ENCODE measurements around the gene METTL9.
"Not testable (repeated sequence)": the region's sequence is repeated elsewhere in the genome, so short reads cannot be mapped to it uniquely, and the experiment has no call there.

DNA sequence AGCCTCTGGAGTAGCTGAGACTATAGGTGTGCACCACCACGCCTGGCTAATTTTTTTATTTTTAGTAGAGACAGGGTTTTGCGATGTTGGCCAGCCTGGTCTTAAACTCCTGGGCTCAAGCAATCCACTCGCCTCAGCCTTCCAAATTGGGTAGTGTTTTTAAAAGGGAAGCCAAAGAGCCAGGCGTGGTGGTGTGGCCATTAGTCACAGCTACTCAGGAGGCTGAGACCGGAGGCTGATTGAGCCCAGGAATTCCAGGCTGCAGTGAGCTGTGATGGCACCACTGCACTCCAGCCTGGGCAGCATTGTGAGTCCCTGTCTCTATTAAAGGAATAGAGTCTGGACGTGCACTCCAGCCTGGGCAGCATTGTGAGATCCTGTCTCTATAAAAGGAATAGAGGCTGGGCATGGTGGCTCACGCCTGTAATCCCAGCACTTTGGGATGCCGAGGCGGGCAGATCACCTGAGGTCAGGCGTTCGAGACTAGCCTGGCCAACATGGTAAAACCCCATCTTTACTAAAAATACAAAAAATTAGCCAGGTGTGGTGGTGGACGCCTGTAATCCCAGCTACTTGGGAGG is 50.5 kb downstream of the METTL9 start:
- TF ChIP-seq, protein P1, sequence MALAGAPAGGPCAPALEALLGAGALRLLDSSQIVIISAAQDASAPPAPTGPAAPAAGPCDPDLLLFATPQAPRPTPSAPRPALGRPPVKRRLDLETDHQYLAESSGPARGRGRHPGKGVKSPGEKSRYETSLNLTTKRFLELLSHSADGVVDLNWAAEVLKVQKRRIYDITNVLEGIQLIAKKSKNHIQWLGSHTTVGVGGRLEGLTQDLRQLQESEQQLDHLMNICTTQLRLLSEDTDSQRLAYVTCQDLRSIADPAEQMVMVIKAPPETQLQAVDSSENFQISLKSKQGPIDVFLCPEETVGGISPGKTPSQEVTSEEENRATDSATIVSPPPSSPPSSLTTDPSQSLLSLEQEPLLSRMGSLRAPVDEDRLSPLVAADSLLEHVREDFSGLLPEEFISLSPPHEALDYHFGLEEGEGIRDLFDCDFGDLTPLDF (CRISPR knock-in tag; IDR thresholded peaks at IDR 0.05): not testable (repeated sequence)
- TF ChIP-seq, protein P2, sequence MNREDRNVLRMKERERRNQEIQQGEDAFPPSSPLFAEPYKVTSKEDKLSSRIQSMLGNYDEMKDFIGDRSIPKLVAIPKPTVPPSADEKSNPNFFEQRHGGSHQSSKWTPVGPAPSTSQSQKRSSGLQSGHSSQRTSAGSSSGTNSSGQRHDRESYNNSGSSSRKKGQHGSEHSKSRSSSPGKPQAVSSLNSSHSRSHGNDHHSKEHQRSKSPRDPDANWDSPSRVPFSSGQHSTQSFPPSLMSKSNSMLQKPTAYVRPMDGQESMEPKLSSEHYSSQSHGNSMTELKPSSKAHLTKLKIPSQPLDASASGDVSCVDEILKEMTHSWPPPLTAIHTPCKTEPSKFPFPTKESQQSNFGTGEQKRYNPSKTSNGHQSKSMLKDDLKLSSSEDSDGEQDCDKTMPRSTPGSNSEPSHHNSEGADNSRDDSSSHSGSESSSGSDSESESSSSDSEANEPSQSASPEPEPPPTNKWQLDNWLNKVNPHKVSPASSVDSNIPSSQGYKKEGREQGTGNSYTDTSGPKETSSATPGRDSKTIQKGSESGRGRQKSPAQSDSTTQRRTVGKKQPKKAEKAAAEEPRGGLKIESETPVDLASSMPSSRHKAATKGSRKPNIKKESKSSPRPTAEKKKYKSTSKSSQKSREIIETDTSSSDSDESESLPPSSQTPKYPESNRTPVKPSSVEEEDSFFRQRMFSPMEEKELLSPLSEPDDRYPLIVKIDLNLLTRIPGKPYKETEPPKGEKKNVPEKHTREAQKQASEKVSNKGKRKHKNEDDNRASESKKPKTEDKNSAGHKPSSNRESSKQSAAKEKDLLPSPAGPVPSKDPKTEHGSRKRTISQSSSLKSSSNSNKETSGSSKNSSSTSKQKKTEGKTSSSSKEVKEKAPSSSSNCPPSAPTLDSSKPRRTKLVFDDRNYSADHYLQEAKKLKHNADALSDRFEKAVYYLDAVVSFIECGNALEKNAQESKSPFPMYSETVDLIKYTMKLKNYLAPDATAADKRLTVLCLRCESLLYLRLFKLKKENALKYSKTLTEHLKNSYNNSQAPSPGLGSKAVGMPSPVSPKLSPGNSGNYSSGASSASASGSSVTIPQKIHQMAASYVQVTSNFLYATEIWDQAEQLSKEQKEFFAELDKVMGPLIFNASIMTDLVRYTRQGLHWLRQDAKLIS (CRISPR knock-in tag; IDR thresholded peaks at IDR 0.05): not testable (repeated sequence)
- TF ChIP-seq, protein P3, sequence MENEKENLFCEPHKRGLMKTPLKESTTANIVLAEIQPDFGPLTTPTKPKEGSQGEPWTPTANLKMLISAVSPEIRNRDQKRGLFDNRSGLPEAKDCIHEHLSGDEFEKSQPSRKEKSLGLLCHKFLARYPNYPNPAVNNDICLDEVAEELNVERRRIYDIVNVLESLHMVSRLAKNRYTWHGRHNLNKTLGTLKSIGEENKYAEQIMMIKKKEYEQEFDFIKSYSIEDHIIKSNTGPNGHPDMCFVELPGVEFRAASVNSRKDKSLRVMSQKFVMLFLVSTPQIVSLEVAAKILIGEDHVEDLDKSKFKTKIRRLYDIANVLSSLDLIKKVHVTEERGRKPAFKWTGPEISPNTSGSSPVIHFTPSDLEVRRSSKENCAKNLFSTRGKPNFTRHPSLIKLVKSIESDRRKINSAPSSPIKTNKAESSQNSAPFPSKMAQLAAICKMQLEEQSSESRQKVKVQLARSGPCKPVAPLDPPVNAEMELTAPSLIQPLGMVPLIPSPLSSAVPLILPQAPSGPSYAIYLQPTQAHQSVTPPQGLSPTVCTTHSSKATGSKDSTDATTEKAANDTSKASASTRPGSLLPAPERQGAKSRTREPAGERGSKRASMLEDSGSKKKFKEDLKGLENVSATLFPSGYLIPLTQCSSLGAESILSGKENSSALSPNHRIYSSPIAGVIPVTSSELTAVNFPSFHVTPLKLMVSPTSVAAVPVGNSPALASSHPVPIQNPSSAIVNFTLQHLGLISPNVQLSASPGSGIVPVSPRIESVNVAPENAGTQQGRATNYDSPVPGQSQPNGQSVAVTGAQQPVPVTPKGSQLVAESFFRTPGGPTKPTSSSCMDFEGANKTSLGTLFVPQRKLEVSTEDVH (IDR thresholded peaks at IDR 0.05; ENCODE audit: low read depth, partially characterized antibody): not testable (repeated sequence)
- TF ChIP-seq, protein P4, sequence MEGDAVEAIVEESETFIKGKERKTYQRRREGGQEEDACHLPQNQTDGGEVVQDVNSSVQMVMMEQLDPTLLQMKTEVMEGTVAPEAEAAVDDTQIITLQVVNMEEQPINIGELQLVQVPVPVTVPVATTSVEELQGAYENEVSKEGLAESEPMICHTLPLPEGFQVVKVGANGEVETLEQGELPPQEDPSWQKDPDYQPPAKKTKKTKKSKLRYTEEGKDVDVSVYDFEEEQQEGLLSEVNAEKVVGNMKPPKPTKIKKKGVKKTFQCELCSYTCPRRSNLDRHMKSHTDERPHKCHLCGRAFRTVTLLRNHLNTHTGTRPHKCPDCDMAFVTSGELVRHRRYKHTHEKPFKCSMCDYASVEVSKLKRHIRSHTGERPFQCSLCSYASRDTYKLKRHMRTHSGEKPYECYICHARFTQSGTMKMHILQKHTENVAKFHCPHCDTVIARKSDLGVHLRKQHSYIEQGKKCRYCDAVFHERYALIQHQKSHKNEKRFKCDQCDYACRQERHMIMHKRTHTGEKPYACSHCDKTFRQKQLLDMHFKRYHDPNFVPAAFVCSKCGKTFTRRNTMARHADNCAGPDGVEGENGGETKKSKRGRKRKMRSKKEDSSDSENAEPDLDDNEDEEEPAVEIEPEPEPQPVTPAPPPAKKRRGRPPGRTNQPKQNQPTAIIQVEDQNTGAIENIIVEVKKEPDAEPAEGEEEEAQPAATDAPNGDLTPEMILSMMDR (IDR thresholded peaks at IDR 0.05 in 2 of 3, conservative IDR thresholded peaks at IDR 0.05 in 1 of 3; ENCODE audit: insufficient read depth in 2 of 3, low read depth in 1 of 3, low read length in 3 of 3): not testable (repeated sequence)
- TF ChIP-seq, protein P5, sequence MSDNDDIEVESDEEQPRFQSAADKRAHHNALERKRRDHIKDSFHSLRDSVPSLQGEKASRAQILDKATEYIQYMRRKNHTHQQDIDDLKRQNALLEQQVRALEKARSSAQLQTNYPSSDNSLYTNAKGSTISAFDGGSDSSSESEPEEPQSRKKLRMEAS (CRISPR knock-in tag; IDR thresholded peaks at IDR 0.05): not testable (repeated sequence)
- TF ChIP-seq POLR3A (IDR thresholded peaks at IDR 0.05; ENCODE audit: borderline replicate concordance, extremely low read depth, insufficient read depth, insufficient read length); U2AF2 (optimal IDR thresholded peaks at IDR 0.05; ENCODE audit: low read depth, low read length); ZNF384 (IDR thresholded peaks at IDR 0.05; ENCODE audit: low read depth, low read length); CHD4 (IDR thresholded peaks at IDR 0.05; ENCODE audit: insufficient read depth, insufficient replicate concordance, low read depth, low read length, poor library complexity, severe bottlenecking): not testable (repeated sequence)
- TF ChIP-seq, protein P6, sequence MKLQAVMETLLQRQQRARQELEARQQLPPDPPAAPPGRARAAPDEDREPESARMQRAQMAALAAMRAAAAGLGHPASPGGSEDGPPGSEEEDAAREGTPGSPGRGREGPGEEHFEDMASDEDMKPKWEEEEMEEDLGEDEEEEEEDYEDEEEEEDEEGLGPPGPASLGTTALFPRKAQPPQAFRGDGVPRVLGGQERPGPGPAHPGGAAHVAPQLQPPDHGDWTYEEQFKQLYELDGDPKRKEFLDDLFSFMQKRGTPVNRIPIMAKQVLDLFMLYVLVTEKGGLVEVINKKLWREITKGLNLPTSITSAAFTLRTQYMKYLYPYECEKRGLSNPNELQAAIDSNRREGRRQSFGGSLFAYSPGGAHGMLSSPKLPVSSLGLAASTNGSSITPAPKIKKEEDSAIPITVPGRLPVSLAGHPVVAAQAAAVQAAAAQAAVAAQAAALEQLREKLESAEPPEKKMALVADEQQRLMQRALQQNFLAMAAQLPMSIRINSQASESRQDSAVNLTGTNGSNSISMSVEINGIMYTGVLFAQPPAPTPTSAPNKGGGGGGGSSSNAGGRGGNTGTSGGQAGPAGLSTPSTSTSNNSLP (IDR thresholded peaks at IDR 0.05; ENCODE audit: borderline replicate concordance, low read depth, low read length): not testable (repeated sequence)

All from K562 (cell line).